Large intestine (tissue), 3 donors: ENCODE measurements around the gene GARIN5B. TPM values are rescaled to one million over a fixed set of nuclear protein-coding genes. Genes with fewer than 3 reads are reported as not detected.
"Not testable (repeated sequence)": the region's sequence is repeated elsewhere in the genome, so short reads cannot be mapped to it uniquely, and the experiment has no call there.

Source experiments
- DNase-seq, 2 donors: peaks; one replicate each; pipeline versions ENCODE4 v3.0.0 to v3.0.0-alpha.2; 2013
- H3K27ac ChIP-seq: one replicate; pipeline ENCODE4 v1.5.1; 2013; ENCODE audit warnings: low read length
- H3K27me3 ChIP-seq: 2 replicates; pipeline ENCODE4 v1.6.1; 2013; ENCODE audit warnings: low read length; ENCODE audit not compliant: control insufficient read depth, insufficient read depth
- H3K36me3 ChIP-seq: 2 replicates; pipeline ENCODE4 v1.6.1; 2013; ENCODE audit warnings: low read length; ENCODE audit not compliant: control insufficient read depth, insufficient read depth
- H3K4me1 ChIP-seq: one replicate; pipeline ENCODE4 v1.6.1; 2013; ENCODE audit warnings: low read length; ENCODE audit not compliant: control insufficient read depth, insufficient read depth
- H3K4me3 ChIP-seq: one replicate; pipeline ENCODE4 v1.5.1; 2013; ENCODE audit warnings: low read length
- H3K9me3 ChIP-seq: one replicate; pipeline ENCODE4 v1.6.1; 2013; ENCODE audit warnings: mild to moderate bottlenecking, low read depth, low read length, moderate library complexity; ENCODE audit not compliant: control insufficient read depth
- WGBS: methylation state at CpG from one replicate; pipeline ENCODE4 v1.1.5; 2013; ENCODE audit warnings: low lambda C conversion rate; ENCODE audit not compliant: insufficient coverage; 5-methylcytosine and 5-hydroxymethylcytosine counted together
- polyA plus RNA-seq: library from polyadenylated mRNA; unstranded; fragments of 120-200 nt; gene quantifications from one replicate; pipeline ENCODE4 v1.2.1, GENCODE V29; 2013

Gene GARIN5B
- polyA plus RNA-seq, 1 donor = 0.03 TPM

DNA sequence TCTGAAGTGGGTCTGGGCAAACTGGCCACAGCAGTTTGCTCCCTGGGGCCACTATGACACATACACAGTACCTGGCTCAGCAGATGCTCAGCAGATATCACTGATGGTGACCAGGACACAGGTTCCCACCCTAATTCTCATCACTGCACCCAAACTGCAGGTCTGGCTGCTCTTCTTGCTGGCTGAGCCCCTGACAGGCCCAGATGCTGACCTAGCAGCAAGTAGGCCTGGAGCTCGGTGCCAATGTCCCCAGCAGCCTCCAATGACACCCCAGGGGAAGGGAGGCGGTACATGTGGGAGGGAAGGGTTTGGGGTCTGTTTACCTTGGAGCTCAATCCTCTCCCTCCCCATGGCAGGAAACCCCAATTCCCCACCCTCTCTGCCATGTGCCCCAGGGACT, 39.4 kb upstream of the GARIN5B start:
- H3K27me3 ChIP-seq = no peaks in the 10 kb centered on the region
- WGBS = no CpG with 5 or more reads among the region's 2 CpGs
- H3K4me3 ChIP-seq = no peak overlapping the region
- no peaks in the 10 kb centered on the region for H3K9me3 ChIP-seq
- DNase-seq = no peak
- H3K4me1 ChIP-seq = peaks cover 10% of the 10 kb centered on the region
- no peak overlapping the region for H3K27ac ChIP-seq
- peaks cover 48% of the 10 kb centered on the region for H3K36me3 ChIP-seq

DNA sequence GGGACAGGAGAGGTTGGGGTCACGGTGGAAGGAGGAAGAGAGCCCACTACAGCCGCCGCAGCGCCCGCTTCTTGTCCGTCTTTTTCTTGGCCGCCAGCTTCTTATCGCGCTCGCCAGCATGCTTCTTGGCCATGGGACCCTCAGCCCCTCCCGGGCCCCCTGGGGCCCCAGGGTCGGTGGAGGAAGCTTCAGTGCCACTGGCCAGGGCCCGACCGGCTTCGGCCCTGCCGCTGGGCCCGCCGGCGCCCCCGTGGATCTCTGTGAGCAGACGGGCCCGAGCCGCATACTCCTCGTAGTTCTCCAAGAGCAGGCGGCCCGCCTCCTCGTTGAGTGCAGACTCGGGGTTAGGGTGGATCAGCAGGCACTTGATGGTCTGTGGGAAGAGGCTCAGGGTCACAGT, 38.3 kb upstream of the GARIN5B start:
- H3K36me3 ChIP-seq = peaks cover 46% of the 10 kb centered on the region
- H3K4me3 ChIP-seq, H3K9me3 ChIP-seq, H3K27ac ChIP-seq, H3K4me1 ChIP-seq, DNase-seq, H3K27me3 ChIP-seq: not testable (repeated sequence)
- no CpG with 5 or more reads among the region's 28 CpGs for WGBS

DNA sequence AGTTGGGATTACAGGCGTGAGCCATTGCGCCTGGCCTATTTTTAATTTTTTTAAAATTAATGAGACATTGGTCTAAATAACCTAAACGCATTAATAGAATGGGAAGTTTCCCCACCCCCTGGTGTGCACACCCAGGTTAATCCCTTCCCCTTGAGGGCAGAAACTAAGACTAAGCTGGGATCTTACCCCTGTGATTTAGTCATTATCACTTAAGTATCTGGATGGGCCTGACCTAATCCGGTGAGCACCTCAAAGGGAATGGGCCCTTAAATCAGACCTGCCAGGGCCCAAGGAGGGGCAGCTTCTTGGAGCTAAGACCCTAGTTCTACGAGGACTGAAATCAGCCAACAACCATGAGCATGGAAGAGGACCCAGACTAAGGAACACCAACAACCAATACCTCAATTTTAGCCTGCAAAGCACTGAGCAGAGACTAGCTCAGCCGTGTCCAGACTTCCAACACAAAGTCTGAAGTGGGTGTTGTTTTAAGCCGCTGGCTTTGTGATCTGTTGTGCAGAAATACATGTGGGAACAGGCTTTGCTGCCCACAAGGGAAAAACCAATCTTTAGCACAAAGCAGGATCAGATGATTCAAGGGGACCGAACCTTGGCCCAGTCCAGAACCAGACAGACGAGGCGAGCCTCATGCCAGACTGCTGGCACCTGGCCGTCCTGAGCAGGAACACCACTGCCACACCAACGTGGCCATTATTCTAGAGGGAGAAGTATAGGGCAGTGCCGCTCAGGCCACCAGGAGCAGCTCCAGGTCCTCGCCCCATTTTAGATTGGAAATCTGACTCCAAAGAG, 37.4 kb upstream of the GARIN5B start:
- Histone ChIP-seq H3K4me3 (no peak overlapping the region), H3K9me3 (no peaks in the 10 kb centered on the region), H3K27me3 (no peaks in the 10 kb centered on the region), H3K27ac (no peak overlapping the region), H3K4me1 (no peaks in the 10 kb centered on the region), H3K36me3 (peaks cover 38% of the 10 kb centered on the region)
- no peak for DNase-seq
- no CpG with 5 or more reads among the region's 14 CpGs for WGBS

DNA sequence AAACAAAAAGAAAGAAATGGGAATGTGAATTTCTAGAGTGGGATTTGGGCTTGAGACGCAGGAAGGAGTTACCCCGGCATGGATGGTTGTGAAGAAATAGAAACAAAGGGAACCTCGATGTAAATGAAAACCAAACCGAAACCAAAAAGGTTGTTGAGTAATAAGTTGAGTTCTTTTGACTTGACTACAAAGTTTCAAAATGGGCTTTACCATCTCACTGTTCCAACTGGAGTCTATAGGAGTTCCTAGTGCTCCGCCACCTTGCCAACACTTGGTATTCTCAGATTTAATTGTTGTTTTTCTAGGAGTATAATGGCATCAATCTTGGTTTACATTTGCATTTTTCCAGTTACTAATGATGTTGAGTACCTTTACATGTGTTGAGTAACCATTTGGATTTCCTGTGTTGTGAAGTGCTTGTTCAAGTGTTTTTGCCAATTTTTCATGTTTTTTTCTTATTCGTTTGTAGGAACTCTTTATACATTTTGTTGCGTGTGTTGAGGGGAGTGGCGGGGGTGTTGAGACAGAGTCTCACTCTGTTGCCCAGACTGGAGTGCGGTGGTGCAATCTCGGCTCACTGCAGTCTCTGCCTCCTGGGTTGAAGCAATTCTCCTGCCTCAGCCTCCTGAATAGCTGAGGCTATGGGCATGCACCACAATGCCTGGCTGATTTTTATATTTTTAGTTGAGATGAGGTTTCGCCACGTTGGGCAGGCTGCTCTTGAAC, 35.3 kb upstream of the GARIN5B start:
- Histone ChIP-seq H3K27me3 (no peaks in the 10 kb centered on the region), H3K4me1 (no peaks in the 10 kb centered on the region), H3K27ac (no peak overlapping the region), H3K4me3 (no peak overlapping the region), H3K36me3 (peaks cover 29% of the 10 kb centered on the region), H3K9me3 (no peaks in the 10 kb centered on the region)
- no peak for DNase-seq
- 100% methylated on average over 2 of the region's 12 CpGs for WGBS

DNA sequence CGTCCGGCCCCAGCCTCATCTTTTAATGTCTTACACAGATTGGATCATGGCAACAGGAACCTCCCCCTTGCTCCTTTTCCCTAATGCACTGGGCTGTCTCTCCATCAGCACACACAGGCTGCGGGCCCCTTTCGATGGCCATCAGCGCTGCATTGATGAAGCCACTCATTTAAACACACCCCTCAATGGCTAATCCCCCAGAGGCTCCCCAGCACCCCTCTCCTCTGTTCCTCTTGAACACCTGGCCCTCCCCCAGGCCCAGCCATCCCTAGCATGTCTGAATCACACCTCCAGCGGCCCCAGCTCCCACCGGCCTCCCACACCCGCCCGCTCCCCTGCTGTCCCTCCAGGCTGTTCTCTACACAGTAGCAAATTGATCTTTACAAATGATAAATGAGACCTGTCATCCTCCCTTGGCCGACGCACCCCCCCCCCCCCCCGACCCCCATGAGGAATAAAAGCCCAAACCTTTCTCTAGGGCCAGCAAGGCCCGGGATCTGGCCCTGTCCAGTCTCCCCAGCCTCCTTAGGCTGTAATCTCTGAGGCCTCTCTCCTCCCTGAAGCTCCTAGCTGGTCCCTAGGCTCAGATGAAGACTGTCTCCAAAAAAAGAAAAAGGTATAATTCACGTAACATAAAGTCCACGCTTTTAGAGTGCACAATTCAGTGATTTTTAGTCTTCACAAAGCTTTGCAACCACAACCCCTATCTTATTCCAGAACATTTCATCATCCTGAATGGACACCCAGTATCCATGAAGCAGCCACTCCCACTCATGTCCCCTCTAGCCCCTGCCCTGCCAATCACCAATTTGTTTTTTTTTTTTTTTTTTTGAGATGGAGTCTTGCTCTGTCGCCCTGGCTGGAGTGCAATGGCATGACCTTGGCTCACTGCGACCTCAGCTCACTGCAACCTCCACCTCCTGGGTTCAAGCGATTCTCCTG, 30.0 kb upstream of the GARIN5B start:
- no peak overlapping the region for H3K4me3 ChIP-seq
- WGBS = no CpG with 5 or more reads among the region's 18 CpGs
- peaks cover 4% of the 10 kb centered on the region for H3K4me1 ChIP-seq
- no peaks in the 10 kb centered on the region for H3K9me3 ChIP-seq
- no peaks in the 10 kb centered on the region for H3K27me3 ChIP-seq
- H3K36me3 ChIP-seq = peaks cover 38% of the 10 kb centered on the region
- no peak overlapping the region for H3K27ac ChIP-seq
- DNase-seq = no peak

DNA sequence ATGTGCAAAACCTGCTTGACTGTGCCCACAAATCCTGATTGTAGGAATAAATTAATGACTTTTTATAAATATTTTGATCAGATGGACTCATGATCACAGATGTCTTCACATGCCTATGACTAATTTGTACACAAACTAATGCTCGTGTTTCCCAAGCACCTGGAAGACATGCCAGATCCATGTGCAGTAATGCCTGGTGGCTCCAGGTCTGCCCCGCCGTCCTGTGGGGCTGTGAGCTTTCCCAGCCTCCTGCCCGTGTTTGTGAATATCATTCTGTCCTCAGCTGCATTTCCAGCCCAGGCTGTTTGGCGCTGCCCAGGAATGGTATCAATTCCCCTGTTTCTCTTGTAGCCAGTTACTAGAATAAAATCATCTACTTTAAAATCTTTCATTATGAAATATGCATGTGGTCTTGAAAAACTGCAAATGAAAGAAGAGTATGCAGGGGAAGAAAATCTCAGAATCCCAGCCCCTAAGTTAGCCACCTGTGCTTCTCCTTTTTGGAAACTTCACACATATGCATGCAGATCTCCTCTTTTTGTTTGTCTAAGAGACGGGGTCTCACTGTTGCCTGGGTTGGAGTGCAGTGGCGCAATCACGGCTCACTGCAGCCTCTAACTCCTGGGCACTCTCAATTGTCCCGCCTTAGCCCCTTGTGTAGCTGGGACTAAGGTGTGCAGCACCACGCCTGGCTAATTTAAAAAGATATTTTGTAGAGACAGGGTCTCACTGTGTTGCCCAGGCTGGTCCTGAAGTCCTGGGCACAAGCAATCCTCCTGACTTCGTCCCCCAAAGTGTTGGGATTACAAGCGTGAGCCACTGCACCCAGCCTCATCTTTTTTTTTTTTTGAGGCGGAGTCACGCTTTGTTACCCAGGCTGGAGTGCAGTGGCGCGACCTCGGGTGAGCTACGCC, 28.9 kb upstream of the GARIN5B start:
- no peak for DNase-seq
- H3K9me3 ChIP-seq = no peaks in the 10 kb centered on the region
- WGBS = no CpG with 5 or more reads among the region's 18 CpGs
- no peak overlapping the region for H3K4me3 ChIP-seq
- H3K4me1 ChIP-seq = peaks cover 15% of the 10 kb centered on the region
- no peaks in the 10 kb centered on the region for H3K27me3 ChIP-seq
- peaks cover 49% of the 10 kb centered on the region for H3K36me3 ChIP-seq
- no peak overlapping the region for H3K27ac ChIP-seq

DNA sequence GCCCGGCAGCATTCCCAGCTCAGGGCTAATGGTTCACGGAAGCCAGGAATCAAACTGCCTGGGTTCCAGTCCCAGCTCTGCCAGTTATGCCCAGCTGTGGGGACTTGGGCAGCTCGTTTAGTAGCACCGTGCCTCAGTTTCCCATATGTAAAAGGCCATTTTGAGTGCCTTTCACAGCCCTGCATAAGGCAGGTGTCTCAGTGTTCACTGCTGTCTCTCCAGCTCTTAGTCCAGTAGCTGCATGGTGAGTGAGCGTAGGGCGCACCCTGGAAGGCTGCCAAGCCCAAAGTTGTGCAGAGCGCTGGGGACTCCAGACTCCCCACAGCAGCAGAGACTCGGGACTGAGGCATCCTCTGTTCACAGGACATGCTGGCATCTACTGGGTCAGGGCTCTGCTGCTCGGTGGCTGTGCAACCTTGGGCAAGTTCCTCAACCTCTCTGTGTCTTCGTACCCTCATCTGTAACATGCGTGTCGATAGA, 28.2 kb upstream of the GARIN5B start:
- no peak overlapping the region for H3K27ac ChIP-seq
- no peaks in the 10 kb centered on the region for H3K9me3 ChIP-seq
- H3K4me1 ChIP-seq = peaks cover 16% of the 10 kb centered on the region
- H3K36me3 ChIP-seq = peaks cover 49% of the 10 kb centered on the region
- H3K27me3 ChIP-seq = no peaks in the 10 kb centered on the region
- WGBS = no CpG with 5 or more reads among the region's 12 CpGs
- no peak for DNase-seq
- H3K4me3 ChIP-seq = no peak overlapping the region

DNA sequence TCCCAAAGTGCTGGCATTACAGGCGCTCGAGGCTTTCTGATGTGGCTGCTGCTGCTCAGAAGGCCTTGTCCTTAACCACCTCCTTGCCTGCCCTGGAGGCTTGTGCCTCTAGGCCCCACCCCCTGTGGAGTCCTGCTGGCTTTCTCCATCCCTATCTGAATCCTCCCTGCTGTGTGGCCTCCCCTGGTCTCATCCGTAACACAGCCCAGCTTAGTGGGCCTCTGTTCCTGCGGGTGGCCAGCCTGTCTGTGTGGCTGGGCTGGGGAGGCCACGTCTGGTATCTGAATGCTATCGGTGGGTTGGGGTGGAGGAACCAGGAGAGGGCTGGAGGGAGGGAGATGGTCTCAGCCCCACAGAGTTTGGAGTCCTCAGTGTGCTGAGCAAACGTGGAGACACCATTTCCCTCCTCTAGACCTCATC, 27.4 kb upstream of the GARIN5B start:
- Histone ChIP-seq H3K4me3 (no peak overlapping the region), H3K4me1 (peaks cover 16% of the 10 kb centered on the region), H3K27ac (no peak overlapping the region), H3K36me3 (peaks cover 49% of the 10 kb centered on the region), H3K27me3 (no peaks in the 10 kb centered on the region), H3K9me3 (no peaks in the 10 kb centered on the region)
- DNase-seq = no peak
- no CpG with 5 or more reads among the region's 7 CpGs for WGBS

DNA sequence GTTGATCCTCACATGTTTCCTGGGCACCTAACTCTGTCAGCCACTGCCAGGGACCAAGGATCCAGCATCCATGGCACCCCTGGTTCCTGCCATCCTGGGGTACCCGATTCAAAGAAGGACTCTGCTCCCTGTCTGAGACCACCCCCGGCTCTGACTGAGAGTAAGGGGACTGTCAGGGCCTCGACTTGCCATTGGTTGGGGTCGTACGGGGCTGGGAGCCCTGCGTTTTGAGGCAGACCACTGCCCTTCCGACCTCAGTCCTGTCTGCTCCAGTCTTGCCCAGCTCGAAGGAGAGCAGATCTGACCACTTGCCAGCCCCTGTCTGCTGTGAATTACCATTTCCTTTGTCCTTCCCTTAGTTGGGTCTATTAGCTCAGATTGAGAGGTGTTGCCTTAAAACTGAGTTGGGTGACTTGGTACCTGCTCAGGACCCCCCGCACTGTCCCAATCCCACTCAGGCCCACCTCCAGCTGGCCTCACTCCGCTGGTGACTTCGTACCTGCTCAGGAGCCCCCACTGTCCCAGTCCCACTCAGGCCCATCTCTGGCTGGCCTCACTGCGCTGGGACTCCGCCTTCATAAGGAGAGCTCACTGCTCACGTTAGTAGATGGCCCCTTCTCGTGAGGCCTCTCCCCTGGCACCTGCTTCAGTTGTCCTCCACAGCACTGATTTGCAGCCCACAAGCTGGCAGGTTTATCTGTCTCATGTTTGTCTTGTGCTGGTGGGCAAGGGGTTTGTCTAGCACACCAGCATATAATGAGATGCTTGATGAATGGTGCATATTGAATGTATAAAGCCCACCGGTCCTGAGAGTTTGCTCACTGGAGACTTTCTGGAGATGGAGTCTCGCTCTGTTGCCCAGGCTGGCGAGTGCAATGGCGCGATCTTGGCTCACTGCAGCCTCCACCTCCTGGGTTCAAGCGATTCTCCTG, 26.6 kb upstream of the GARIN5B start:
- H3K27ac ChIP-seq = no peak overlapping the region
- H3K27me3 ChIP-seq = no peaks in the 10 kb centered on the region
- peaks cover 20% of the 10 kb centered on the region for H3K4me1 ChIP-seq
- no peaks in the 10 kb centered on the region for H3K9me3 ChIP-seq
- no CpG with 5 or more reads among the region's 21 CpGs for WGBS
- H3K4me3 ChIP-seq = no peak overlapping the region
- no peak for DNase-seq
- peaks cover 49% of the 10 kb centered on the region for H3K36me3 ChIP-seq
